RWPE1 (cell line): Measurements from ENCODE around the gene TRIM17.

Experiments
- CTCF ChIA-PET: fragments of 350-600 bp; sonication (Branson Sonifier 250); formaldehyde crosslinking; extraction: SDS; loops from one replicate; lab custom pipeline; 2021; lab: Yijun Ruan, JAX
- POLR2A ChIA-PET: fragments of 400-600 bp; formaldehyde crosslinking; extraction: SDS; loops from one replicate; lab custom pipeline; 2020; ENCODE audit warnings: antibody characterized with exemption; ENCODE audit not compliant: low non-redundant PET; lab: Yijun Ruan, JAX
- DNase-seq: peaks from one replicate; pipeline ENCODE4 v3.0.0; 2012; ENCODE audit warnings: low spot score
- H3K27ac ChIP-seq: fragments of 450-650 bp; 2 replicates; pipeline ENCODE4 v1.5.1; 2017
- TF ChIP-seq, protein P1 (sequence below): fragments of 450-650 bp; conservative IDR thresholded peaks from 2 replicates; pipeline ENCODE4 v1.5.1; 2017; ENCODE audit warnings: low read depth, mild to moderate bottlenecking

The TRIM17 gene

DNA sequence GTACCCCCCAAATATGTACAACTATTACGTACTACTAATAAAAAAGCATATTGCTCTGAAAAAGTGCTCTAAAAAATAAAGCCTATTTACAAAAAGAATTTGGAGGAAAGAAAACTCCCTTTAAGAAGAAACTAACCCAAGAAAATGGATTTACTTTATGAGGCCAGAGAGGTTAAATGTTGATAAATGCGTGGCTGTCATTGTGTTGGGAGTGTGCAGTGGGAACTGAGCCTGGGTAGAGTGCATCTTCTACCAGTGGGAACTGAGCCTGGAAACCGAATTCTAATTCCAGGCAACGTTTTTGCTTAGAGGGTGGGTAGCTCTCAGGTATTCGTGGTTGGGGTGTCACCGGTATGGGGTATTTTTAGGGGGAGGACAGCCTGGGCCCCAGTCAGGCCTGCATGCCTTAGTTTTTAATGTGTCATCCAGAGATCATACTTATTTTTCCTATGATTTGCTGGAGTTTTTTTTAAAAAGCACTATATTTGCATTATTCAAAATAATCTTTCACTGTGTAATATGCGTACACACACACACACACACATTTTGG lies 46.4 kb upstream of the TRIM17 start:
- no peak overlapping the region for H3K27ac ChIP-seq
- CTCF ChIA-PET, result interaction anchor here (0.6 to 0.7 kb wide), 2 partner anchors 1524 to 1880 kb away, joined by 3 read pairs; no protein-coding TSS in a partner anchor
- POLR2A ChIA-PET, result no interaction called here
- no peak for DNase-seq
- TF ChIP-seq, protein P1, sequence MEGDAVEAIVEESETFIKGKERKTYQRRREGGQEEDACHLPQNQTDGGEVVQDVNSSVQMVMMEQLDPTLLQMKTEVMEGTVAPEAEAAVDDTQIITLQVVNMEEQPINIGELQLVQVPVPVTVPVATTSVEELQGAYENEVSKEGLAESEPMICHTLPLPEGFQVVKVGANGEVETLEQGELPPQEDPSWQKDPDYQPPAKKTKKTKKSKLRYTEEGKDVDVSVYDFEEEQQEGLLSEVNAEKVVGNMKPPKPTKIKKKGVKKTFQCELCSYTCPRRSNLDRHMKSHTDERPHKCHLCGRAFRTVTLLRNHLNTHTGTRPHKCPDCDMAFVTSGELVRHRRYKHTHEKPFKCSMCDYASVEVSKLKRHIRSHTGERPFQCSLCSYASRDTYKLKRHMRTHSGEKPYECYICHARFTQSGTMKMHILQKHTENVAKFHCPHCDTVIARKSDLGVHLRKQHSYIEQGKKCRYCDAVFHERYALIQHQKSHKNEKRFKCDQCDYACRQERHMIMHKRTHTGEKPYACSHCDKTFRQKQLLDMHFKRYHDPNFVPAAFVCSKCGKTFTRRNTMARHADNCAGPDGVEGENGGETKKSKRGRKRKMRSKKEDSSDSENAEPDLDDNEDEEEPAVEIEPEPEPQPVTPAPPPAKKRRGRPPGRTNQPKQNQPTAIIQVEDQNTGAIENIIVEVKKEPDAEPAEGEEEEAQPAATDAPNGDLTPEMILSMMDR, result no peak

DNA sequence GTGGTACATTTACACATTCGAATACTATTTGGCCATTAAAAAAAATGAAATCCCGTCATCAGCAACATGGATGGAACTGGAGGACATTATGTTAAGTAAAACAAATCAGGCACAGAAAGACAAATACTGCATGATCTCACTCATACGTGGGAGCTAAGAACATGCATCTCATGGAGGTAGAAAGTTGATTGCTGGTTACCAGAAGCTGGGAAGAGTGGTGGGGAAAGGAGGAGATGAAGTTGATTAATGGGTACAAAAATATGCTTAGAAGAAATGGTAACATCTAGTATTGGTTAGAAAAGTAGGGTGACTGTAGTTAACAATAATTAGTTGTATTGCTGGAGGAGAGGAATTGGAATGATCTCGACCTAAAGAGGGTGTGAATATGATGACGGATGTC lies 45.9 kb upstream of the TRIM17 start:
- POLR2A ChIA-PET, result no interaction called here

DNA sequence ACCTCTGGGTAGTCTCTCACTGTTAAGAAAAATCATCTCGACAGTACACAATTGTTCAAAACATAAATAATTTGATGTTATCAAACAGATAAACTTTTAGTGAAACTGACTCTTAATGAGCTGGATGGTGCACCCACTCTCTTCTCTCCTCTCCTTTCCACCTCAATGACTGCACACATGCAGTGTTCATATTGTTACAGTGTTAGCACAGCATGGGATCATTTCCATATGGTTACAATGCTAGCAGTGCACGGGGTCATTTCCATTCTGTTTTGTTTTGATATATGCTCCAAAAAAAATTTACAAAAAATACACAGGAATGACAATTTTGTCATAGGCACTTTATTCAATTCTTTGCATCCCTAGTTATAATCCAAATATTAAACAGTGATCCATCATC lies 44.2 kb upstream of the TRIM17 start:
- CTCF ChIA-PET, result no interaction called here
- POLR2A ChIA-PET, result no interaction called here
- no peak for DNase-seq
- TF ChIP-seq, protein P1, result no peak
- H3K27ac ChIP-seq, result no peak overlapping the region

More for the DNA sequence above, 45.9 kb upstream of the TRIM17 start:
- no peak overlapping the region for H3K27ac ChIP-seq
- DNase-seq, result no peak
- CTCF ChIA-PET, result no interaction called here
- TF ChIP-seq, protein P1, result no peak

DNA sequence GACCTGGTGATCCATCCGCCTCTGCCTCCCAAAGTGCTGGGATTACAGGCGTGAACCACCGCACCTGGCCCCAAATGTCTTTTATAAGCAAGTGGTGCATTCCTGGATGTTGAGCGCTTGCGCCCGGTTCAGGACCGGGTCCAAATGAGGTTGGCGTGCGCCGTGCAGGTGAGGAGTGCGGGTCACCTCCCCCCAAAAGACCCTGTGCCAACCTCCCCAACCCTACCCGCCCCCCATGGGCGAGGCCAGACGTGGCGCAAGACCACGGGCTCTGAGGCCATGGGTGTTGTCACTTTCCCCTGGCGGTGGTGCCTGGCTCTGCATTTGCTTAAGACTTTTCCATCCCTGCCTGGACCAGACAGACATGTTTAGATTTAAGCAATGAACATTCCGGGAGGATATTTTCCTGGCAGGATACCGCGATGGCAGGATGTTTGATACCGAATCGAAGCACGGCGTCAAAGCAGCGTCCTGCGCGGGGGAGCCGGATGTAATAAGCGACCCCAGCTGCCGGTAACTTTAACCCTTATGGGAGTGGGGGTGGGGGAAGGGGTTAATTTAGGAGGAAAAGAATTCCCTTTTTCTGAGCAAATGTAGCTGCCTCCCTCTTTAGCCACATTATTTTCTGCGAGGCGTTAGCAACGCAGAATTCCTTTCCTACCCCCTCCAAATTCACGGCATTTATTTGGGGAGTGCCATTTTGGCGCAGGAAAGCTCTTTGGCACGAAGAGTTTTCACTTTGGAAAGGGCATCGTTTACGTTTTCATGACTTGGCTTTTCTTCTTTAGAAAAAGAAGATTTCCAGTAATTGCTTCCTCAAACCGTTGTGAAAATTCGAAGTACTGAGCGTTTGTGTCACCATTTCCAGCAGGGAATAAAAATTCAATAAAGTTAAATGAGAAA lies 42.7 kb upstream of the TRIM17 start:
- CTCF ChIA-PET, result interaction anchor here (0.7 to 1.0 kb wide), 2 partner anchors 42 to 234 kb away, joined by 3 read pairs; no protein-coding TSS in a partner anchor
- POLR2A ChIA-PET, result interaction anchor here (0.6 to 2.2 kb wide), 4 partner anchors 27 to 354 kb away, joined by 3 to 6 read pairs (median 5); partner anchors contain the start of gene RNF187
- TF ChIP-seq, protein P1, result peak; percentile 79
- H3K27ac ChIP-seq, result peak overlapping the region; percentile 96
- peak; percentile 60 for DNase-seq

DNA sequence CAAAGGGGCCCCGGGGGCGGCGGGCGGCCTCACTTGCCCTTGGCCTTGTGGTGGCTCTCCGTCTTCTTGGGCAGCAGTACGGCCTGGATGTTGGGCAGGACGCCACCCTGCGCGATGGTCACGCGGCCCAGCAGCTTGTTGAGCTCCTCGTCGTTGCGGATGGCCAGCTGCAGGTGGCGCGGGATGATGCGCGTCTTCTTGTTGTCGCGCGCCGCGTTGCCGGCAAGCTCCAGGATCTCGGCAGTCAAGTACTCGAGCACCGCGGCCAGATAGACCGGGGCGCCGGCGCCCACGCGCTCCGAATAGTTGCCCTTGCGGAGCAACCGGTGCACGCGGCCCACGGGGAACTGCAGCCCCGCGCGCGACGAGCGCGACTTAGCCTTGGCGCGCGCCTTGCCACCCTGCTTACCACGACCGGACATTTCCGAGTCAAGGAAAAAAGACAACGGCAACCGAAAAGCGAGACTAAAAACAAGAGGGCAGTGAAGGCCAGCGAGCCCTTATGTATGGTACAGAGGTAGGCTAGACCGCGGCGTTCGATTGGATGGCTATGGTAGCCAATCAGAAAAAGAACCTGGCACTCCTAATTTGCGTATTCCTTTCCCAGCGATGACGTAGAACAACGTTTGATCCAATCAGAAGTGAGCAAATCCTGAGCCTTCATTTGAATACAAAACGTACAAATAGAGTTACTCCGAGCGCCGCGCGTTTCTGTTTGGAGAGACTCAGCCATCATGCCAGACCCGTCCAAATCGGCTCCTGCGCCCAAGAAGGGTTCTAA lies 40.9 kb upstream of the TRIM17 start:
- TF ChIP-seq, protein P1, result peak; percentile 58
- DNase-seq, result peak; percentile 99
- CTCF ChIA-PET, result interaction anchor here (0.6 to 0.7 kb wide), 2 partner anchors 13 to 32 kb away, joined by 3 to 4 read pairs; no protein-coding TSS in a partner anchor
- POLR2A ChIA-PET, result interaction anchor here (0.5 to 2.2 kb wide), 5 partner anchors 29 to 320 kb away, joined by 3 to 6 read pairs (median 4); partner anchors contain the start of gene RNF187
- H3K27ac ChIP-seq, result peak overlapping the region; percentile 96
